Naive thymus-derived CD4-positive, alpha-beta T cell (primary cell): Measurements from ENCODE around the gene LMNTD2. TPM values are rescaled to one million over a fixed set of nuclear protein-coding genes. Genes with fewer than 3 reads are reported as not detected.

ENCODE experiments used
- ATAC-seq: fragments of 150-1000 bp; cut with Tn5 transposase; 2 replicates; pipeline ENCODE4 v1.10.0; 2021; ENCODE audit warnings: mild to moderate bottlenecking, moderate library complexity
- CTCF ChIA-PET: fragments of 350-600 bp; sonication (Branson Sonifier 250); formaldehyde crosslinking; loops from one replicate; lab custom pipeline; 2021; ENCODE audit warnings: antibody characterized with exemption; lab: Charles Lee
- POLR2A ChIA-PET: fragments of 350-600 bp; sonication (Branson Sonifier 250); formaldehyde crosslinking; loops from one replicate; lab custom pipeline; 2021; ENCODE audit warnings: antibody characterized with exemption, inconsistent platforms; lab: Charles Lee
- DNase-seq, 9 donors: peaks; one replicate each; pipeline versions ENCODE4 v3.0.0 to v3.0.0-alpha.2; 2020 to 2022; ENCODE audit warnings: mixed read lengths in 1 of 9
- H3K27ac ChIP-seq: one replicate; pipeline ENCODE4 v1.7.0; 2013; ENCODE audit warnings: mild to moderate bottlenecking, low read depth, low read length, moderate library complexity
- H3K27me3 ChIP-seq, 2 donors: one replicate each; pipeline ENCODE4 v1.7.0; 2013; ENCODE audit warnings: low read length in 2 of 2, mild to moderate bottlenecking in 2 of 2, moderate library complexity in 2 of 2; ENCODE audit not compliant: control insufficient read depth in 2 of 2, insufficient read depth in 2 of 2
- H3K36me3 ChIP-seq, 3 experiments: 1 replicate in 2 of 3; 2 replicates in 1 of 3; pipeline ENCODE4 v1.7.0; 2013; ENCODE audit warnings: low read length in 3 of 3, mild to moderate bottlenecking in 3 of 3, moderate library complexity in 1 of 3; ENCODE audit not compliant: insufficient read depth in 3 of 3, control insufficient read depth in 2 of 3
- H3K4me1 ChIP-seq, 2 donors: one replicate each; pipeline ENCODE4 v1.7.0; 2013; ENCODE audit warnings: low read length in 2 of 2, mild to moderate bottlenecking in 2 of 2, moderate library complexity in 1 of 2; ENCODE audit not compliant: control insufficient read depth in 2 of 2, insufficient read depth in 2 of 2
- H3K4me3 ChIP-seq: 2 replicates; pipeline ENCODE4 v1.7.0; 2013; ENCODE audit warnings: mild to moderate bottlenecking, low read length
- H3K9me3 ChIP-seq, 3 experiments: 1 replicate in 2 of 3; 2 replicates in 1 of 3; pipeline ENCODE4 v1.7.0; 2013; ENCODE audit warnings: low read length in 3 of 3; ENCODE audit not compliant: control insufficient read depth in 2 of 3
- H3K27ac Mint-ChIP-seq, 9 donors: one replicate each; pipeline ENCODE4 v1.8.0; 2020 to 2022; ENCODE audit warnings: mixed read lengths in 9 of 9, mild to moderate bottlenecking in 8 of 9, moderate library complexity in 5 of 9, inconsistent platforms in 2 of 9
- H3K27me3 Mint-ChIP-seq, 5 donors: one replicate each; pipeline ENCODE4 v1.8.0; 2021 to 2022; ENCODE audit warnings: mixed read lengths in 5 of 5, mild to moderate bottlenecking in 1 of 5
- H3K36me3 Mint-ChIP-seq, 5 donors: one replicate each; pipeline ENCODE4 v1.8.0; 2020 to 2022; ENCODE audit warnings: mixed read lengths in 5 of 5, mild to moderate bottlenecking in 3 of 5, inconsistent platforms in 1 of 5
- H3K4me1 Mint-ChIP-seq, 7 donors: one replicate each; pipeline ENCODE4 v1.8.0; 2020 to 2022; ENCODE audit warnings: mixed read lengths in 7 of 7, mild to moderate bottlenecking in 3 of 7, inconsistent platforms in 1 of 7
- H3K4me3 Mint-ChIP-seq, 10 donors: one replicate each; pipeline ENCODE4 v1.8.0; 2020 to 2022; ENCODE audit warnings: mild to moderate bottlenecking in 10 of 10, mixed read lengths in 10 of 10, moderate library complexity in 6 of 10, inconsistent platforms in 2 of 10
- H3K9me3 Mint-ChIP-seq, 11 donors: one replicate each; pipeline ENCODE4 v1.8.0; 2020 to 2022; ENCODE audit warnings: mixed read lengths in 11 of 11, mild to moderate bottlenecking in 4 of 11, inconsistent platforms in 1 of 11, moderate library complexity in 1 of 11
- intact Hi-C, 2 donors: fragments of 100-400 bp; cut with micrococcal nuclease; formaldehyde crosslinking; loops; one replicate each; pipeline ENCODE4 v1.15.1; 2023
- polyA plus RNA-seq, 2 donors: library from polyadenylated mRNA; unstranded; fragments of 300-500 nt; fragmentation: Illumina TruSeq; gene quantifications; one replicate each; pipeline ENCODE4 v1.2.3, GENCODE V29; 2021
- total RNA-seq, 6 experiments: library from RNA in 5 of 6; stranded (reverse) in 5 of 6; gene quantifications; 1 replicate in 5 of 6; 2 replicates in 1 of 6; pipeline ENCODE4 v1.2.3 and lab custom pipeline; 2021 to 2026

The LMNTD2 gene
- total and polyA plus RNA-seq, 7 experiments from 2014 or later: 2.3 to 14.7 (median 9.0) TPM

GRCh38 chr11:606245-606644 is 45.7 kb upstream of the LMNTD2 start:
- POLR2A ChIA-PET: no interaction called here
- Histone ChIP-seq H3K4me1 (no peaks in the 10 kb centered on the region), H3K9me3 (no peaks in the 10 kb centered on the region), H3K36me3 (peaks cover 0 to 98% (median 32%) of the 10 kb centered on the region in 3 experiments), H3K4me3 (no peak overlapping the region), H3K27me3 (no peaks in the 10 kb centered on the region), H3K27ac (no peak overlapping the region)
- DNase-seq (no peak), ATAC-seq (no peak)
- Mint-ChIP-seq H3K9me3 (no peaks in the 10 kb centered on the region), H3K27ac (no peak overlapping the region), H3K4me3 (no peak overlapping the region), H3K4me1 (peaks cover 0 to 2% (median 0%) of the 10 kb centered on the region in 7 donors), H3K36me3 (peaks cover 3 to 30% (median 5%) of the 10 kb centered on the region in 5 donors), H3K27me3 (no peaks in the 10 kb centered on the region)
- CTCF ChIA-PET: no interaction called here
- intact Hi-C loops: no loop called here

- Mint-ChIP-seq H3K36me3 (peaks cover 4 to 26% (median 5%) of the 10 kb centered on the region in 5 donors), H3K9me3 (no peaks in the 10 kb centered on the region), H3K4me1 (no peaks in the 10 kb centered on the region), H3K27ac (no peak overlapping the region), H3K4me3 (no peak overlapping the region), H3K27me3 (no peaks in the 10 kb centered on the region)
- no peaks in the 10 kb centered on the region for H3K9me3 ChIP-seq
- CTCF ChIA-PET: no interaction called here
- no peak overlapping the region for H3K27ac ChIP-seq
- ATAC-seq: no peak
- no peaks in the 10 kb centered on the region for H3K4me1 ChIP-seq
- H3K36me3 ChIP-seq: peaks cover 0 to 96% (median 27%) of the 10 kb centered on the region in 3 experiments
- POLR2A ChIA-PET: interaction anchor here (0.7 to 1.0 kb wide), 2 partner anchors 68 to 354 kb away, joined by 3 read pairs; partner anchors contain the start of gene LRRC56
- H3K4me3 ChIP-seq: no peak overlapping the region
- H3K27me3 ChIP-seq: no peaks in the 10 kb centered on the region
- DNase-seq: no peak
- intact Hi-C loops: no loop called here
Measured at GRCh38 chr11:605286-606129, 45.0 kb upstream of the LMNTD2 start.

GRCh38 chr11:603154-603553 is 42.6 kb upstream of the LMNTD2 start:
- Mint-ChIP-seq H3K27me3 (no peaks in the 10 kb centered on the region), H3K36me3 (peaks cover 4 to 28% (median 8%) of the 10 kb centered on the region in 5 donors), H3K27ac (no peak overlapping the region), H3K4me1 (no peaks in the 10 kb centered on the region), H3K9me3 (no peaks in the 10 kb centered on the region), H3K4me3 (no peak overlapping the region)
- ChIA-PET POLR2A (no interaction called here), CTCF (no interaction called here)
- no peaks in the 10 kb centered on the region for H3K27me3 ChIP-seq
- no peak overlapping the region for H3K4me3 ChIP-seq
- H3K4me1 ChIP-seq: no peaks in the 10 kb centered on the region
- no peaks in the 10 kb centered on the region for H3K9me3 ChIP-seq
- H3K27ac ChIP-seq: no peak overlapping the region
- no peak for DNase-seq
- no peak for ATAC-seq
- intact Hi-C loops: no loop called here
- peaks cover 4 to 92% (median 28%) of the 10 kb centered on the region in 3 experiments for H3K36me3 ChIP-seq

GRCh38 chr11:601573-602245 is 41.2 kb upstream of the LMNTD2 start:
- ChIA-PET POLR2A (no interaction called here), CTCF (no interaction called here)
- Histone ChIP-seq H3K9me3 (no peaks in the 10 kb centered on the region), H3K36me3 (peaks cover 4 to 91% (median 34%) of the 10 kb centered on the region in 3 experiments), H3K27ac (no peak overlapping the region), H3K4me3 (no peak overlapping the region), H3K4me1 (no peaks in the 10 kb centered on the region), H3K27me3 (no peaks in the 10 kb centered on the region)
- Mint-ChIP-seq H3K4me1 (peaks cover 0 to 6% (median 0%) of the 10 kb centered on the region in 7 donors), H3K27ac (peak overlapping the region in 2 of 9 donors; percentile 54 to 70), H3K9me3 (peaks cover 0 to 2% (median 0%) of the 10 kb centered on the region in 11 donors), H3K27me3 (no peaks in the 10 kb centered on the region), H3K36me3 (peaks cover 4 to 32% (median 6%) of the 10 kb centered on the region in 5 donors), H3K4me3 (no peak overlapping the region)
- intact Hi-C loops: no loop called here
- ATAC-seq: no peak
- no peak for DNase-seq

- no peaks in the 10 kb centered on the region for H3K27me3 Mint-ChIP-seq
- ATAC-seq (no peak), DNase-seq (no peak)
- Histone ChIP-seq H3K4me1 (peaks cover 0 to 4% of the 10 kb centered on the region in 2 donors), H3K27ac (no peak overlapping the region), H3K27me3 (no peaks in the 10 kb centered on the region), H3K4me3 (no peak overlapping the region), H3K9me3 (no peaks in the 10 kb centered on the region), H3K36me3 (peaks cover 10 to 90% (median 20%) of the 10 kb centered on the region in 3 experiments)
- intact Hi-C loops: no loop called here
- ChIA-PET POLR2A (no interaction called here), CTCF (no interaction called here)
- H3K27ac Mint-ChIP-seq: peak overlapping the region in 1 of 9 donors; percentile 60
- H3K9me3 Mint-ChIP-seq: peaks cover 0 to 3% (median 0%) of the 10 kb centered on the region in 11 donors
- H3K4me1 Mint-ChIP-seq: peaks cover 0 to 11% (median 3%) of the 10 kb centered on the region in 7 donors
- H3K36me3 Mint-ChIP-seq: peaks cover 0 to 33% (median 9%) of the 10 kb centered on the region in 5 donors
- H3K4me3 Mint-ChIP-seq: no peak overlapping the region
Measured at GRCh38 chr11:598005-598680, 37.6 kb upstream of the LMNTD2 start.

GRCh38 chr11:597166-597725 is 36.7 kb upstream of the LMNTD2 start:
- peak; percentile 45 for ATAC-seq

More at GRCh38 chr11:597166-597725, 36.7 kb upstream of the LMNTD2 start:
- Mint-ChIP-seq H3K4me3 (no peak overlapping the region), H3K4me1 (peaks cover 0 to 11% (median 3%) of the 10 kb centered on the region in 7 donors), H3K36me3 (peaks cover 3 to 39% (median 12%) of the 10 kb centered on the region in 5 donors), H3K27ac (peak overlapping the region in 1 of 9 donors; percentile 36), H3K9me3 (peaks cover 0 to 3% (median 0%) of the 10 kb centered on the region in 11 donors), H3K27me3 (no peaks in the 10 kb centered on the region)
- intact Hi-C loops: no loop called here
- no peak overlapping the region for H3K27ac ChIP-seq
- H3K4me1 ChIP-seq: peaks cover 0 to 4% of the 10 kb centered on the region in 2 donors
- H3K4me3 ChIP-seq: no peak overlapping the region
- no peaks in the 10 kb centered on the region for H3K9me3 ChIP-seq
- CTCF ChIA-PET: no interaction called here
- DNase-seq: no peak
- no peaks in the 10 kb centered on the region for H3K27me3 ChIP-seq
- POLR2A ChIA-PET: no interaction called here
- H3K36me3 ChIP-seq: peaks cover 14 to 90% (median 16%) of the 10 kb centered on the region in 3 experiments
